ENCODE data around the gene ZBTB21.

GRCh38 chr21:42055425-42055824 lies 45.3 kb upstream of the ZBTB21 start:
- TF ChIP-seq CTCF (conservative IDR thresholded peaks at IDR 0.05 in 1 of 2, IDR thresholded peaks at IDR 0.05 in 1 of 2; ENCODE audit: low read depth in 1 of 2, low read length in 2 of 2) (no peak), EZH2 (IDR thresholded peaks at IDR 0.05; ENCODE audit: low read length, missing control alignments) (no peak)
